A549 (cell line): Measurements from ENCODE around the gene CNTNAP2.

Experiments used
- FOSL2 ChIP-seq, 2 experiments: fragments of 450-650 bp in 1 of 2; fragments of >200 bp in 1 of 2; sonication (Bioruptor Twin) in 1 of 2; formaldehyde crosslinking; IDR thresholded peaks; 2 replicates each; pipeline versions ENCODE4 v1.5.0 to v1.6.1; 2016 to 2020; ENCODE audit warnings: mild to moderate bottlenecking in 1 of 2, moderate library complexity in 1 of 2
- MAZ ChIP-seq: fragments of 150-350 bp; IDR thresholded peaks from 2 replicates; pipeline ENCODE4 v1.6.1; 2014; ENCODE audit warnings: antibody characterized with exemption, low read depth, low read length, borderline replicate concordance
- POLR2A ChIP-seq: IDR thresholded peaks from 2 replicates; pipeline ENCODE4 v1.6.1; 2012; ENCODE audit warnings: mild to moderate bottlenecking, low read length
- TF ChIP-seq, protein P1 (sequence below): fragments of 200-600 bp; sonication (generic); IDR thresholded peaks from 2 replicates; pipeline ENCODE4 v1.6.1; 2016; ENCODE audit warnings: antibody characterized with exemption, mild to moderate bottlenecking, moderate library complexity

DNA sequence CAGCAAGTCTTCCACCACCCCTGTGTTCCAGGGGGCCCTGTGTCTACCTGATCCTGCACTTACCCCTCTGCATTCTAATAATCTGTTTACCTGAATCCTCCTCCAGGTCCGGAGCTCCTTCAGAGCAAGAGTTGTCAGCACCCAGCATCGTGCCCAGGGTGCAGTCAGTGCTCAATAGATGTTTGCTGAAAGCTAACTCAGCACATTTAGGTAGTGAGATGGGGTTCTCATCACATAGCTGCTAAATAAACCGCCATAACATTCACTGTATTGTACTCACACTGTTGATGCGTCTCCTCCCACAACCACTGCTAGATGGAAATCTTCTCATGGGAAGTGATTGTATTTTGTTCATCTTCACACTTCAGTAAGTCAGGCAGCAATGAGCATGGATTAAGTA, 2097.5 kb downstream of the CNTNAP2 start:
- no peak for TF ChIP-seq FOSL2 (IDR thresholded peaks at IDR 0.05)
- TF ChIP-seq FOSL2 (CRISPR knock-in tag; IDR thresholded peaks at IDR 0.05): no peak
- TF ChIP-seq MAZ: no peak
- no peak for TF ChIP-seq POLR2A
- TF ChIP-seq, protein P1, sequence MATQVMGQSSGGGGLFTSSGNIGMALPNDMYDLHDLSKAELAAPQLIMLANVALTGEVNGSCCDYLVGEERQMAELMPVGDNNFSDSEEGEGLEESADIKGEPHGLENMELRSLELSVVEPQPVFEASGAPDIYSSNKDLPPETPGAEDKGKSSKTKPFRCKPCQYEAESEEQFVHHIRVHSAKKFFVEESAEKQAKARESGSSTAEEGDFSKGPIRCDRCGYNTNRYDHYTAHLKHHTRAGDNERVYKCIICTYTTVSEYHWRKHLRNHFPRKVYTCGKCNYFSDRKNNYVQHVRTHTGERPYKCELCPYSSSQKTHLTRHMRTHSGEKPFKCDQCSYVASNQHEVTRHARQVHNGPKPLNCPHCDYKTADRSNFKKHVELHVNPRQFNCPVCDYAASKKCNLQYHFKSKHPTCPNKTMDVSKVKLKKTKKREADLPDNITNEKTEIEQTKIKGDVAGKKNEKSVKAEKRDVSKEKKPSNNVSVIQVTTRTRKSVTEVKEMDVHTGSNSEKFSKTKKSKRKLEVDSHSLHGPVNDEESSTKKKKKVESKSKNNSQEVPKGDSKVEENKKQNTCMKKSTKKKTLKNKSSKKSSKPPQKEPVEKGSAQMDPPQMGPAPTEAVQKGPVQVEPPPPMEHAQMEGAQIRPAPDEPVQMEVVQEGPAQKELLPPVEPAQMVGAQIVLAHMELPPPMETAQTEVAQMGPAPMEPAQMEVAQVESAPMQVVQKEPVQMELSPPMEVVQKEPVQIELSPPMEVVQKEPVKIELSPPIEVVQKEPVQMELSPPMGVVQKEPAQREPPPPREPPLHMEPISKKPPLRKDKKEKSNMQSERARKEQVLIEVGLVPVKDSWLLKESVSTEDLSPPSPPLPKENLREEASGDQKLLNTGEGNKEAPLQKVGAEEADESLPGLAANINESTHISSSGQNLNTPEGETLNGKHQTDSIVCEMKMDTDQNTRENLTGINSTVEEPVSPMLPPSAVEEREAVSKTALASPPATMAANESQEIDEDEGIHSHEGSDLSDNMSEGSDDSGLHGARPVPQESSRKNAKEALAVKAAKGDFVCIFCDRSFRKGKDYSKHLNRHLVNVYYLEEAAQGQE: no peak
